BLaER1 (cell line): Measurements from ENCODE around the gene HDAC4.
"Not testable (repeated sequence)": the region's sequence is repeated elsewhere in the genome, so short reads cannot be mapped to it uniquely, and the experiment has no call there.

Experiments used
- H3K27ac ChIP-seq: shearing (Covaris generic); formaldehyde crosslinking; 2 replicates; pipeline ENCODE4 v1.8.1; 2022
- H3K27me3 ChIP-seq: shearing (Covaris generic); formaldehyde crosslinking; 2 replicates; pipeline ENCODE4 v1.8.1; 2022
- H3K36me3 ChIP-seq: shearing (Covaris generic); formaldehyde crosslinking; 2 replicates; pipeline ENCODE4 v1.8.1; 2022
- H3K4me1 ChIP-seq: shearing (Covaris generic); formaldehyde crosslinking; 2 replicates; pipeline ENCODE4 v1.8.1; 2022
- H3K4me2 ChIP-seq: shearing (Covaris generic); formaldehyde crosslinking; 2 replicates; pipeline ENCODE4 v1.8.1; 2022
- H3K4me3 ChIP-seq: shearing (Covaris generic); formaldehyde crosslinking; 2 replicates; pipeline ENCODE4 v1.8.1; 2022
- H3K9ac ChIP-seq: shearing (Covaris generic); formaldehyde crosslinking; 2 replicates; pipeline ENCODE4 v1.8.1; 2022
- H3K9me3 ChIP-seq: shearing (Covaris generic); formaldehyde crosslinking; 2 replicates; pipeline ENCODE4 v1.8.1; 2022
- H4K20me1 ChIP-seq: shearing (Covaris generic); formaldehyde crosslinking; 2 replicates; pipeline ENCODE4 v1.8.1; 2022
- Cebpa-rat ChIP-seq: shearing (Covaris generic); IDR thresholded peaks from 2 replicates; pipeline ENCODE4 v1.8.1; 2022

The HDAC4 gene

DNA sequence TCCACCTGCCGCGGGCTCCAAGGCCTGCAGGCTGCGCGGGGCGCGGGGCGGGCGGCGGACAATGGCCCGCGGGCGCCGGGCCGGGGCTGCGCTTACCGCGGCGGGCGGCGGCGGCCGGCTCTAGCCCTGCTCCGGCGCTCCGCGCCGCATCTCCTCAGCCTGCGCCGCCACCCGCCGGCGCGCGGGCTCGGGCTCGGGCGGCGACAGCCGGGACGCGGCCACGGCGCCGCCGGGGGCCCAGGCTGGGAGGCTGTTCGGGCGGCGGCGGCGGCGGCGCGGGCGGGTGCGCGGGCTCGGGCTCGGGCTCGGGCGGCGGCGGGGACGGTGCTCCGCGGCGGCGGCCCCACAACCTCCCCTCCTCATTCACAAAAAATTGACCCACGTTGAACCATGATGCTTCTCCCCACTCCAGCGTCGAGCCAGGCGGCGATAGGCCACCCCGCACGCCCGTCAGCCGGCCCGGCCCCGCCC, at the start of gene HDAC4:
TSS of gene HDAC4 (minus strand) at position 425 of the 471 bp plus-strand sequence. CDS start 48,321 bp downstream, outside the sequence.
- Histone ChIP-seq H3K27ac (peak within 1 kb of the TSS; percentile 99), H3K36me3 (0 out of 2 replicates have a peak, but pooled peaks cover 5% of the 10 kb centered on the region), H4K20me1 (peaks cover 42% of the 10 kb centered on the region), H3K4me1 (peaks cover 43% of the 10 kb centered on the region), H3K9me3 (no peaks in the 10 kb centered on the region), H3K4me2 (peak within 1 kb of the TSS; percentile 97), H3K4me3 (peak within 1 kb of the TSS; percentile 93), H3K9ac (peak within 1 kb of the TSS; percentile 98), H3K27me3 (no peaks in the 10 kb centered on the region)
- no peak for TF ChIP-seq Cebpa-rat

DNA sequence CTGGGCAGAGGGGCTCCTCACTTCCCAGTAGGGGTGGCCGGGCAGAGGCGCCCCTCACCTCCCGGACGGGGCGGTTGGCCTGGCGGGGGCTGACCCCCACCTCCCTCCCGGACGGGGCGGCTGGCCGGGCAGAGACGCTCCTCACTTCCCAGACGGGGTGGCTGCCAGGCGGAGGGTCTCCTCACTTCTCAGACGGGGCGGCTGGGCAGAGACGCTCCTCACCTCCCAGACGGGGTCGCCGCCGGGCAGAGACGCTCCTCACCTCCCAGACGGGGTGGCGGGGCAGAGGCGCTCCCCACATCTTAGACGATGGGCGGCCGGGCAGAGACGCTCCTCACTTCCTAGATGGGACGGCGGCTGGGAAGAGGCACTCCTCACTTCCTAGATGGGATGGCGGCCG, 48.6 kb upstream of the HDAC4 start:
- not testable (repeated sequence) for H3K36me3 ChIP-seq, H3K4me3 ChIP-seq, H3K27me3 ChIP-seq, H3K9ac ChIP-seq, H3K27ac ChIP-seq, H4K20me1 ChIP-seq, H3K4me2 ChIP-seq
- Histone ChIP-seq H3K4me1 (peaks cover 17% of the 10 kb centered on the region), H3K9me3 (peaks cover 73% of the 10 kb centered on the region)

DNA sequence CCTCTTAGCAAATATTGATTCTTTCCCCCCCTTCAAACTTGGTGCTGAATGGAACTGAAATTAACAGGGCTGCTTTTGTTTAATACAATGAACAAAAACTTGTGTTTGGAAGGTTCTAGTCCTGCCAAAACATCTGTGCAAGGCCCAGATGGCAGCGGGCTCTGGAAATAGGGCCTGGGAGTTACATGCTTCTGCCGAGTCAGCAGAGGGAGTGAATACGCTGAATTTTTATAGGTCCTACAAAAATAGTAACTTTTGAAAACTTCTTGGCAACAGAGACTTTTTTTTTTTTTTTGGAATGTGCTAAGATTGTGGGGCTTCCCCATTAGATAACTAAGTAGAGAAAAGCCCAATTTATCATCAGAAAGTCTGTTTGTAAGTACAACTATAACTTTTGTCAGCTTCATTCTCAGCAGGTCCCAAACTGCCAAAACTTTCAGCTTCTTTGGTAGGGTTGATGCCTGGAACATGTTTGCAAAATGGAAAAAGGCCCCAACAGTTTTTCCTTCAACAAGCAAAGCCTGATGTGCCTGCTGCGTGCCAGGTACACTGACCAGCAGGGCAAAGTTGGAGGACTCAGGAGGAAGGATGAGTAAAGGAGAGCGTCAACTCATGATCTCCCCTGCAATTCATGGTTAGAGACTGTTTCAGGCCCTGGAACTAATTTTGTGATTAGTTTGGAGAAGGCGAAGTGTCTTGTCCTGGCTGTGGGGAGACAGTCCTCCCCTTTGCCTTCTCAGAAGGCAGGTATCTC, 45.1 kb upstream of the HDAC4 start:
- no peak overlapping the region for H3K27ac ChIP-seq
- peaks cover 48% of the 10 kb centered on the region for H3K9me3 ChIP-seq
- peaks cover 11% of the 10 kb centered on the region; the same call in 1 of the 2 replicates for H3K36me3 ChIP-seq
- H4K20me1 ChIP-seq, result no peaks in the 10 kb centered on the region
- H3K4me1 ChIP-seq, result peaks cover 49% of the 10 kb centered on the region
- no peak overlapping the region for H3K9ac ChIP-seq
- H3K27me3 ChIP-seq, result no peaks in the 10 kb centered on the region
- H3K4me2 ChIP-seq, result no peak overlapping the region
- no peak overlapping the region; the same call in 1 of the 2 replicates for H3K4me3 ChIP-seq
- TF ChIP-seq Cebpa-rat, result no peak

DNA sequence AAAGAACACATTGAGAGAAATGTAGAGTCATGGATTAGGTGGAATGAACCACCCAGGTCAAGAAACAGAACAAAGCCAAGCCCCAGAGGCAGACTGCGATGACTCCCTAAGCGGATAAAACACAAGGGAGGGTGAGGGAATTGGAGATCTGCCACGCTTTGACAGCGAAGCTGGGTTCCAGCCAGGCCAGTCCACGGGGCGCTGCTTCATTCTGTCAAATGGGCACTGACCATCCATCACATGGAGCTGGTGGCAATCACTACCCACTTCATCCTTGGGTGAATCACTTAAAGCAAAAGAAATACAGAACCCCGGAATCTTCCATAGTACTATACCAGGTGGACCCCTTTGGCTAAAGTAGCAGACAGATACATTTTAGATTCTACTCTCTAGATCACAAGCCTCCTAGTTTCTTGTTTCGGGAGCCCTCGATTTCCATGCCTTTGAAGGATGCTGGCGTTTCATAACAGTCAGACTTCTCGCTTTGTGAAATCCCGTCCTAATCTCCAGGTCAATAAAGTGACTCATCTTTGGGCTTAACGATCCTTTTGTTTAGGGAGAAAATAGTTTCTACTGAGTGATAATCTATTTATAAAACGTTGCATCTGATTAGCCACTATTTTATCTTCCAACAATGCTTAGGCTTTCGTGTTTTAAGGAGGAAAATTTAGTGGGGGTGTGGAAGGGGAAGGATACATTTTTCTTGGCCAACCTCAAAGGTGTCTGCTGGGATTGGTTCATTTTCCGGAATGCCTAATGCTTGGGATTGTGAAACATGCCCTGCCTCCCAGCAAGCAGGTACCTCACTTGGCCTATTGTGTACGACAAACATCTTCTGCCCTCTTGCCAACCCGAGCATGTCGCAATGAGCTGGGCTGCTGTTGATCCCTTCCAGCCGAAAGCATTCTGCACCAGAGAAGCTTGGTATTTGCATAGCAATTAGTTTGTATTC, 44.1 kb upstream of the HDAC4 start:
- H3K36me3 ChIP-seq, result peaks cover 11% of the 10 kb centered on the region; the same call in 1 of the 2 replicates
- peaks cover 55% of the 10 kb centered on the region for H3K4me1 ChIP-seq
- H3K27me3 ChIP-seq, result no peaks in the 10 kb centered on the region
- no peak overlapping the region for H3K4me3 ChIP-seq
- H3K9me3 ChIP-seq, result peaks cover 41% of the 10 kb centered on the region
- no peak overlapping the region for H3K27ac ChIP-seq
- H4K20me1 ChIP-seq, result no peaks in the 10 kb centered on the region
- TF ChIP-seq Cebpa-rat, result no peak
- peak overlapping the region; percentile 99 for H3K4me2 ChIP-seq
- H3K9ac ChIP-seq, result no peak overlapping the region

DNA sequence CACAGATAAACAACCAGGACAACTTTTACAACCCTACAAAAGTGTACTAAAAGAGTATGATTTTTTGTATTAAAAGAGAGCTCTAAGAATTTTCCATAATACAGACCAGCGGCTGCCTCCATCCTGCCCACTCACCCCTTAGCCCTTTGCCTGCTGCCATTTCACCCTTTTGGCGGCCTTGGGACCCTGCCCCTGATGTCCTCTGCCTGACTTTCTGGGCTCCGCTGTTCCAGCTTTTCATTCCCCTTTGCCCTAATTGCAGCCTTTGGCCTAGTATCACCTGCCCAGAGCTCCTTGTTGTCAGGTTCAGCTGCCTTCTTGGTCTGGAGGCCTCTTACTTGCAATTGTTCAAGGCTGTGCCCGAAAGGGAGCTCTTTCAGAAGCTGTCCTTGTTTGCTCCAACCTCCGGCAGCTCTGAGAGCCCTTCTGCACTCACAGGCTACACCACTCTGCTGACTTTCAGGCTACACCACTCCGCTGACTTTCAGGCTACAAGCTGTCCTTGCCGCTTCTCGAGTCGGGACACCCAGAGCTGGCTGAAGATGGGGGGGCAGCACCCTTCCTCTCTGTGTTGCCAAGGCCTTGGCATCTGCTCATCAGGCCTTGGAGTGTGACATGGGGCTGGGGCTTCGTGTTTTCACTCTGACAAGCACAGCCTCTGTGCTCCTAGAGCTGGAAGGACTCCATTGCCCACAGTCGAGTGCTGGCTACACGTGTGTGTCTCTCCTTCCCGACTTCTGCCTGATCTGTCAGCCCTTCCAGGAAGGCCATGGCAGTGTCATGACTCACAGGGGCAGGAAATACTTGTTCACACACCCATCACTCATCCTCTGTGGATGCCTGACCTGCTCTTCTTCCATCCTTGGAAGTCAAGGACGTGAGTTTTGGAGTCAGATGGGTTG, 43.1 kb upstream of the HDAC4 start:
- H3K9ac ChIP-seq, result no peak overlapping the region
- peak overlapping the region; percentile 99 for H3K4me2 ChIP-seq
- peaks cover 11% of the 10 kb centered on the region; the same call in 1 of the 2 replicates for H3K36me3 ChIP-seq
- no peaks in the 10 kb centered on the region for H3K27me3 ChIP-seq
- H4K20me1 ChIP-seq, result no peaks in the 10 kb centered on the region
- peaks cover 65% of the 10 kb centered on the region for H3K4me1 ChIP-seq
- peak overlapping the region; percentile 98 for H3K27ac ChIP-seq
- H3K4me3 ChIP-seq, result no peak overlapping the region
- peaks cover 32% of the 10 kb centered on the region for H3K9me3 ChIP-seq
- no peak for TF ChIP-seq Cebpa-rat

DNA sequence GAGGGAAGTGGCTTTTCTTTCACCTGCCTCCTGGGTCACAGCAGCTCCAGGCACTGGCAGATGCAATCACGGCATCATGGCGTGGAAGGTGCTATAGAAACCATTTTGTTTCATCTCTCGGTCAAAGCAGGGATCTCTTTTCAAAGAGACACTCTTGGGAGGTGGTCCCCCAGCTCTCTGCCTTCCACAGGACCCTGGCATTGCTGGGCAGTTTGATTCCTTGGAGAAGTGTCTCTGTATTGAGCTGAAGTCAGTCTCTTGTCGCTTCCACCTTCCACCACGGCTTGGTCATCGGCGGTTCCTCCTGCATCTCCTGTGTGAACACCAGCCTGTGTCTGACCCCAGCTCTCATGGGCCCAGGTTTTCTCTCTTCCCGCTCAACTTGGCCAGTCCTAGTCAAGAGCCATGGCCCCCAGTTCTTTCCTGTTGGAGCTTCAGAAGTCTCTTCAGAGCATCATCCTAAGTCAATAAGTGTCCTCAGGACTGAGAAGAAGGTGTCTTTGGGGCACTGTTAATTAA, 42.3 kb upstream of the HDAC4 start:
- H3K4me1 ChIP-seq, result peaks cover 73% of the 10 kb centered on the region
- H4K20me1 ChIP-seq, result no peaks in the 10 kb centered on the region
- H3K36me3 ChIP-seq, result peaks cover 11% of the 10 kb centered on the region; the same call in 1 of the 2 replicates
- H3K27ac ChIP-seq, result peak overlapping the region; percentile 98
- H3K9me3 ChIP-seq, result peaks cover 31% of the 10 kb centered on the region; the same call in 1 of the 2 replicates
- 0 out of 2 replicates have a peak overlapping the region, but pooled peaks have one; percentile 68 for H3K4me3 ChIP-seq
- H3K9ac ChIP-seq, result peak overlapping the region; percentile 94; the same call in 1 of the 2 replicates
- peak overlapping the region; percentile 99 for H3K4me2 ChIP-seq
- H3K27me3 ChIP-seq, result no peaks in the 10 kb centered on the region
- no peak for TF ChIP-seq Cebpa-rat

DNA sequence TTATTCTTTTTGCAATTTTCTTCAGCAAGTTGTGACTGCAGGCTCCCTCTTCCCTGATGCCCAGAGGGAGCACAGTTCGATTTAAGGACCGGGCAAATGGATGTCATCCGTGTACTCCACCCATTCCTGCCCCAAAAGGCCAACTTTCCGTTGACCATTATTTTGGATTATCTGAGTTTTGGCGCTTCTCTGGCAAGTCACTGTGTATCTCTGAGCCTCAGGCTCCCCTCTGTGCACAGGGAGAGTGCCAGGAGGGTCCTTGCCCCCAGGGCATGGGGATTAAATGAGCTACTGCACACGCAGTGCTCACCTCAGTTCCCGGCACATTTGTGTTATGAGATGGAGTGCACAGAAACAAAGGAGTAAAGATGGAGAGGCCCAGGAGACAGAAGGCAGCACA, 41.4 kb upstream of the HDAC4 start:
- Histone ChIP-seq H3K4me3 (peak overlapping the region; percentile 68), H4K20me1 (no peaks in the 10 kb centered on the region), H3K4me1 (peaks cover 82% of the 10 kb centered on the region), H3K9me3 (peaks cover 24% of the 10 kb centered on the region; the same call in 1 of the 2 replicates), H3K27ac (peak overlapping the region; percentile 98), H3K4me2 (peak overlapping the region; percentile 99), H3K9ac (peak overlapping the region; percentile 94), H3K36me3 (peaks cover 11% of the 10 kb centered on the region; the same call in 1 of the 2 replicates), H3K27me3 (no peaks in the 10 kb centered on the region)
- no peak for TF ChIP-seq Cebpa-rat

DNA sequence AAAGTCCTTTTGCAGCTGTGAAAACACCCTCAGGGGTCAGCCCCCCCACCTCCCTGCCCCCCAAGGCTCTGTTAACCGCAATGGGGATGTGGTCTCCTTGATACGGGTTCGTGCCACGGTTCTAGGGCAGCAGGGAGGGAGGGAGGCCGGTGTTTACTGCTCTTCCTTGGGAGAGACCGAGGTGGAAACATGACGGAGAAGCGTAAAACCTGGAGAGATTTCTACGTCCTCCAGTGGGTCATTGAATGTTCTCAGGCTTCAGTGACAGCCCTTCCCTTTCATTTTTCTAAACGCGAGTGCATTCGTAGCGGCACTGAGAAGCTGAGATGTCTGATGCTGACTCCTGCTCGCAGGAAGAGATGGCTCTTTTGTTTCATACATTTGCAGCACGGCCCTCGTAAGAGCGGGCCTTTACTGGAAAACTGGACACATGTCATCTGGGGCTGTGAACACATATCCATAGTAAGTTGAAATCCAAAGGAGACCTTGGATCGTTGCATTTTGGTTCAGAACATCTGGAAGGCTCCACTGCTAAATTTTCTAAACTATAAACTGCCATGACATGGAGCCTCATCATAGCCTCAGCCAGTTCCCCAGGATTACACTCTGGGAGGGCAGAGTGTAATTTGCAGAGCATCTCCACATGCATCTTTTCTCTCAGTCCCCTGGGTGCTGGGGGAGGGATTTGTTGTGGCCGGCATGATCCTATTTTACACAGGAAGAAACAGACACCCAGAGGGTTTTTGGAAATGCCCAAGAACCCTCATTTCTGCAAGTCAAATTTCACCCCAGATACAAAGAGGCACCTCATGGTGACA, 40.6 kb upstream of the HDAC4 start:
- TF ChIP-seq Cebpa-rat, result no peak
- Histone ChIP-seq H3K27me3 (no peaks in the 10 kb centered on the region), H3K9me3 (peaks cover 17% of the 10 kb centered on the region; the same call in 1 of the 2 replicates), H3K4me1 (peaks cover 88% of the 10 kb centered on the region), H3K27ac (peak overlapping the region; percentile 98), H3K4me2 (peak overlapping the region; percentile 99), H3K9ac (peak overlapping the region; percentile 94), H3K4me3 (peak overlapping the region; percentile 68), H3K36me3 (peaks cover 10% of the 10 kb centered on the region; the same call in 1 of the 2 replicates), H4K20me1 (no peaks in the 10 kb centered on the region)
